H1 (cell line): Measurements from ENCODE around the gene PML. TPM values are rescaled to one million over a fixed set of nuclear protein-coding genes. Genes with fewer than 3 reads are reported as not detected.

Experiments used
- CREB1 ChIP-seq: IDR thresholded peaks from 2 replicates; pipeline ENCODE4 v1.6.1; 2012; ENCODE audit warnings: inconsistent platforms
- EP300 ChIP-seq, 2 experiments: IDR thresholded peaks; 1 replicate in 1 of 2; 2 replicates in 1 of 2; pipeline ENCODE4 v1.6.1; 2011 to 2012; ENCODE audit warnings: low read depth in 2 of 2, low read length in 2 of 2, mild to moderate bottlenecking in 2 of 2, borderline replicate concordance in 1 of 2, inconsistent platforms in 1 of 2, moderate library complexity in 1 of 2
- RAD21 ChIP-seq, 2 experiments: IDR thresholded peaks in 1 of 2; conservative IDR thresholded peaks in 1 of 2; 2 replicates each; pipeline ENCODE4 v1.6.1; 2011; ENCODE audit warnings: low read depth in 2 of 2, low read length in 2 of 2, improper control_type of control experiment in 1 of 2, inconsistent platforms in 1 of 2, mild to moderate bottlenecking in 1 of 2, moderate library complexity in 1 of 2
- polyA plus RNA-seq, 7 experiments: library from polyadenylated mRNA; depleted of rRNA in 3 of 7; stranded (reverse) in 5 of 7; unstranded in 2 of 7; fragments of >200 nt in 5 of 7; fragments of 200-250 nt in 2 of 7; gene quantifications; 1 replicate in 5 of 7; 2 replicates in 1 of 7; 4 replicates in 1 of 7; pipeline versions ENCODE4 v1.2.1 to v1.2.3, GENCODE V29; 2011 to 2013; ENCODE audit warnings: missing spikeins in 2 of 7, mixed read lengths in 2 of 7
- total RNA-seq: library from RNA; stranded (reverse); fragmentation: NEBNext Ultra II Directional; extraction: Animal tissue kit (Norgen Biotek cat#: 25700); gene quantifications from 2 replicates; pipeline ENCODE4 v1.2.1, GENCODE V29; 2021

The PML gene
- total and polyA plus RNA-seq, 2 of the 8 experiments (the other 6 are each of a cell fraction or from before 2014, with no cell fraction given), result 14.9 to 30.3 TPM

DNA sequence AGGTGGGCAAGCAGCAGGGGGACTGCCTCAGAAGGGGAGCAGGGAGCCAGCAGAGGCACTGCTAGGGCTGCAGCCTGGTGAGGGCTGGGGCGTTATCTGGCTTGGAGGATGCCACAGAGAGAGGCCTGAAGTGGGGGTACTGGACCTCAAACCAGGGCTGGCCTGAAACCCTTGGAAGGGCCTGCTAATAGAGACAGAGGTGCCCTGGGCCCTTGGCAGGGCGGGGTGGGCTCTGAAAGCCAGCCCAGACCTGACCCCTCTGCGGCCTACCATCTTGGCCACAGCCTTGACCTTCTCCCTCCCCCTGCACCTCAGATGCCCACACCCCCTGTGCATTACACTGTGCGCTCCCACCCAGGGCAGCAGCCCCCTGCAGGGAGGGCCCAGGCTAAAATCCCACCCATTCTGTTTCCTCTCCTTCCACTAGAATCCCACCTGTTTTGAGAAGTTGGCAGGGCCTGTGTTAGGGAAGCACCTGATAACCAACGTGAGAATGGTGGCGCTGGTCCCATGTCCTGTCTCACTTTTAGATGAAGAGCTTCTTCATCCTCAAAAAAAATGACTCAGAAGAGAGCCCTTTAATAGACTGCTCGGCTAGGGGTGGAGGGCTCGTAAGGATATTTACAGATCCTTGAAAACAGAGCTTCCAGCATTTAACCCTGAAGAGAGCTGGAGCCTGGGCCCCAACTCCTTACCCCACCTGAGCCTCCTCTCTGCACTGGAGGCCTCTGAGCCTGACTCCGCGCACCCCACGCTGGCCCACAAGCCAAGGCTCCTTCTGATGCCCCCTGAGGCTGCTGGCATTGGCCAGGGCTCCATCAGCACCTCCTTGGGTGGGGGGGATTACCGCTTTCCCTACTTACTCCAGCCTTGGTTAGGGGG is 38.4 kb upstream of the PML start (continued):
- no peak for TF ChIP-seq EP300 (IDR thresholded peaks at IDR 0.05; ENCODE audit: borderline replicate concordance in 1 of 2, low read depth in 2 of 2, low read length in 2 of 2)
- TF ChIP-seq CREB1, result no peak
- no peak for TF ChIP-seq RAD21 (IDR thresholded peaks at IDR 0.05 in 1 of 2, conservative IDR thresholded peaks at IDR 0.05 in 1 of 2; ENCODE audit: low read depth in 2 of 2, low read length in 2 of 2)
- TF ChIP-seq, all 59 proteins: peak for 0
